GM19240 (cell line): ENCODE results near the gene NUTM2F.
"Not testable (repeated sequence)": the region's sequence is repeated elsewhere in the genome, so short reads cannot be mapped to it uniquely, and the experiment has no call there.

ENCODE experiments used
- DNase-seq: peaks from one replicate; pipeline ENCODE4 v3.0.0; 2011; ENCODE audit warnings: low spot score; ENCODE audit not compliant: insufficient read length

The NUTM2F gene

DNA sequence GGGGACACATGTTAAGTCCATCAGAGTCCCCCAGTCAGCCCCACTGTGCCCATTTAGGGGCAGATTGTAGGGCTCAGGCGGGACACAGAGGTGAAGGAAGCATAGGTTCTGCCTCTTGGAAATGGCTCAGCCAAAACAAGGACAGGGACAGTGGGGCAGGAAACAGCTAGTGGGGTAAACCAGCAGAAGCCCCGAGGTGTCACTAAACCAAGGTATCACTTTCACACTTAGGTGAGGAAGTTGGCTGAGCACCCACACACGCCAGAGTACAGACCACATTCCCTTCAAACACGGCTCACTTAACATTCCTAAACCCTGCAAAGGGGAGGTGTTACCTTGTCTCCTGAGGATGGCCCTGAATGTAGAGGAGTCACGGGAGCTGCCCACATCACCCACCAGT, 12.2 kb downstream of the NUTM2F start:
- not testable (repeated sequence) for DNase-seq

DNA sequence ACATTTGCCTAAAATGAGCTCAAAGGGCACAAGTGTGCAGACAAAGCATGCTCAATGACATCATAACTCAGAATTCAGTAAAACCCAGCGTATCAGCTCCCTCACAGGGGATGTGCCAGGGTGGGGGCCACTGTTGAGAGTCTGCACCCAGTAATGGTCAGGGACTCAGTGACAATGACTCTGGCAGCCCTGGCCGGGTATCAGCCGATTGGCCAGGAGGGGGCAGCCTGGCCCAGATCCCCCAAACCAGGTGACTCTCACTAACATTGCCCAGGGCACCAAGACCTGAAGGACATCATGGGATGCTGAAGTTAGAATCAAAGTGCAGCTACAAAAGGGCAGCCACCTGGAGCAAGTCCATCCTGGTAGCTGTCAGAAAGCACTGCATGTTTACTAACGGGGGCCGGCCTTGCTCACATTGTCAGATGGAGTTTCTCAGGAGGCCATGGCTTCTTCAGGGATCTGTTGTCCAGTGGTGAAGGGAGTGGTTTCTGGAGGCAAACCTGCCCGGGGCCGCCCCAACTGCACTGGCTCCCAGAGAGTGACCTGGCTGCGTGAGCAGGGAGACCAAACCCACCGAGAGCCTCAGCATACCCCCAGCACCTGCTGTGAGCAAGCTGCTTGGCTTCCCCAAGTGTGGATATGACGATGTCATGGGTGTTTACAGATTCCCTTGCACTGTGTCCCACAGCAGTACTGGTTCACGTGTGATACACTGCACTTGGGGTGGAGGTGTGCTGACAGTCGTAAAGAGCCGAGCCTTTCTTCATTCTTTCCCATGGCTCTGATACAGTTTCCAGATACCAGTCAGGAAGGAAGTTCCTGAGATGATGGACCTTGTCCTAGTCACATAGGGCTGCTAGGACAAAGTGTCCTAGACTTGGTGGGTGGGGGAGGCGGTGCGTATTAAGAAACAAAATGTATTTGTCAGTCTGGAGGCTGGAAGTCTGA, 13.1 kb downstream of the NUTM2F start:
- DNase-seq, result not testable (repeated sequence)

DNA sequence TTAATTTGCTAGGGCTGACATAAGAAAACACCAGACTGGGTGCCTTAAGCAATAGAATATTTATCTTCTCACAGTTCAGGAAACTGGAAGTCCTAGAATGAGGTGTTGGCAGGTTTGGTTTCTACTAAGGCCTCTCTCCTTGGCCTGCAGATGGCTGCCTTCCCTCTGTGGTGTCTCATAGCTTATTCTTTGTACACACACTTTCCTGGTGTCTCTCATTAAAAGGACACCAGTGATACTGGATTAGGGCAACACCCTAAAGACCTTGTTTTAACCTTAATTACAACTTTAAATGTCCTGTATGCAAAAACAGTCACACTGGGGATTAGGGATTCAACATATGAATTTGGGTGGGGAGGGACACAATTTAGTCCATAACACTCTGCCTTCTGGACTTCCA, 25.1 kb downstream of the NUTM2F start:
- no peak for DNase-seq

DNA sequence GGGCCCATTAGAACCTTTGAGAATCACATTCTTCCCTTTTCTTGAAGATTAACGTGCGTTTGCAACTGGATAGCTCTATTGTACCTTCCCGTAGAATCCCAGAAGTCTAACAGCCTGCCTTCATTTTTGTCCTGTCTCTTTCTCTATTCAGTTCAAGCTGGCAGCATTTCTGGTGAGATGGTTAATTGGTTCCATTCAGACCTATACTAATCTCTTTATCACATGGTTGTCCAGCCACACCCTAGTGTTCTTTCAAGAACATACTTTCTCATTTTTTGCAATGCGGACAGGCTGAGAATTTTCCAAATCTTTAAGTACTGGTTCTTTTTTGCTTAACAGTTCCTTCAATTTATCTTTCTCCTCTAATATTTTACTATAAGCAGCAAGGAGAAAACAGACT, 26.0 kb downstream of the NUTM2F start:
- DNase-seq, result no peak

DNA sequence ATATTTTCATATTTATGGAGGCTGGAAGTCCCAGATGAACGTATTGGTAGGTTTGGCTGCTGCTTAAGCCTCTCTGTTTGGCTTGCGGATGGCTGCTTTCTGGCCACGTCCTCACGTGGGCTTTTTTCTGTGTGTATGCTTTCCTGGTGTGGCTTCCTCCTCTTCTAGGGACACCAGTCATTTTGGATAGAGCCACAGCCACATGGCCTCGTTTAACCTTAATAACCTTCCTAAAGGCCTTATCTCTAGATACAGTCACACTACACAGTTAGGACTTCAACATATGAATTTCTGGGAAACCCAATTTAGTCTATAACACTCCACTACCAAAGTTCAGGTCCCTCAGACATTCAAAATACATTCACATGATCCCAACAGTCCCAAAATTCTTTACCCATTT, 26.9 kb downstream of the NUTM2F start:
- DNase-seq, result no peak

DNA sequence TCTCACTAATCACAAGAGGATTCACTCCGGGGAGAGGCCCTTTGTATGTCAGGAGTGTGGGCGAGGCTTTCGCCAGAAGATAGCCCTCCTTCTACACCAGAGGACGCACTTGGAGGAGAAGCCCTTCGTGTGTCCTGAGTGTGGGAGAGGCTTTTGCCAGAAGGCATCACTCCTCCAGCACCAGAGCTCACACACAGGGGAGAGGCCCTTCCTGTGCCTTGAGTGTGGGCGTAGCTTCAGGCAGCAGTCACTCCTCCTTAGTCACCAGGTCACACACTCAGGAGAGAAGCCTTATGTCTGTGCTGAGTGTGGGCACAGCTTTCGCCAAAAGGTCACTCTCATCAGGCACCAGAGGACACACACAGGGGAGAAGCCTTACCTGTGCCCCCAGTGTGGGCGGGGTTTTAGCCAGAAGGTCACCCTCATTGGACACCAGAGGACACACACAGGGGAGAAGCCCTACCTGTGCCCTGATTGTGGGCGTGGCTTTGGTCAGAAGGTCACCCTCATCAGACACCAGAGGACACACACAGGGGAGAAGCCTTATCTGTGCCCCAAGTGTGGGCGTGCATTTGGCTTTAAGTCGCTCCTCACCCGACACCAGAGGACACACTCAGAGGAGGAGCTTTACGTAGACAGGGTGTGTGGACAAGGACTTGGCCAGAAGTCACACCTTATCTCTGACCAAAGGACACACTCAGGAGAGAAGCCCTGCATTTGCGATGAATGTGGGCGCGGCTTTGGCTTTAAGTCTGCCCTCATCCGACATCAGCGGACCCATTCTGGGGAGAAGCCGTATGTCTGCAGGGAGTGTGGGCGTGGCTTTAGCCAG, 27.8 kb downstream of the NUTM2F start:
- DNase-seq, result no peak

DNA sequence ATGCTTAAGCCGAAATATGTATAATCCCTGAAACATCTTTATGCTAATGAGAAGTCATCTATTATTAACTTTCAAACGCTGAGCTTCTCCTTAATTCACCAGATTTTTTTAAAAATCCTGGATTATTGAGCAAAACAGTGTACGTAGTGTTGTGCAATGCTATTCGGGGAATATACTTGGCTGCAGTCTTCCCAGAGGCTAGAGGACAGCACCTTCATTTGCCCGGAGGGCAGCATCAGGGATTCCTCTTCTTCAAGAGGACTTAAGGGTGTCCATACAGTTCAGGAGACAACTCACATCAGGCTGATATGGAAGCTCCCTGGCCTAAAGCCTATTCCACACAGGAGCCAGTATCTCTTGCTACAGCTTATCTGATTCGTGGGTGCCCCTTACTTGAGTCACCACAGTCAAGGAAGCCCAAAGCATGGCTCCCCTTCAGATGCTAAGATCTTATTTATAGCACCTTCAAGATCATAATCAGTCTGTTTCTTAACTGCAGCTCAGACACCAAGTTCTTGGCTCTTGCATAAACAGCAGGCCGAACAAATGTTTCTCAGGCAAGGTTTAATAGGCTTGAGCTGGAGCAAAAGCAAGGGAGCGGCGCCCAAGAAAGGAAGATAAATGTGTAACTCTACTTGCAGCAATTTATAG, 29.4 kb downstream of the NUTM2F start:
- DNase-seq, result no peak

DNA sequence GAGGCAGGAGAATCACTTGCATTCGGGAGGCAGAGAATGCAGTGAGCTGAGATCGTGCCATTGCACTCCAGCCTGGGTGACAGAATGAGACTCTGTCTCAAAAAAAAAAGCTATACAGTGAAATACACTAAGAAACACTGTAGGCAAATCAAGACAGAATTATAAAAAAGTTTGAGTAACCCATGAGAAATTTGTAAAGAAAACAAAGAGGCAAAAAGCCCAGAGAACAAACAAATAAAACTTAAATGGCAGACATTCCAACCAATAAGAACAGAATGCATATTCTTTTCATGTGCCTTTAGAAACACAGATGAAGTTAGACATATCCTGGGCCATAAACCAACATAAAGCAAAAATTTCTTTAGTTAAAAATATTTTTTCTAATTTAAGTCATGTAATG, 38.8 kb downstream of the NUTM2F start:
- DNase-seq, result no peak

DNA sequence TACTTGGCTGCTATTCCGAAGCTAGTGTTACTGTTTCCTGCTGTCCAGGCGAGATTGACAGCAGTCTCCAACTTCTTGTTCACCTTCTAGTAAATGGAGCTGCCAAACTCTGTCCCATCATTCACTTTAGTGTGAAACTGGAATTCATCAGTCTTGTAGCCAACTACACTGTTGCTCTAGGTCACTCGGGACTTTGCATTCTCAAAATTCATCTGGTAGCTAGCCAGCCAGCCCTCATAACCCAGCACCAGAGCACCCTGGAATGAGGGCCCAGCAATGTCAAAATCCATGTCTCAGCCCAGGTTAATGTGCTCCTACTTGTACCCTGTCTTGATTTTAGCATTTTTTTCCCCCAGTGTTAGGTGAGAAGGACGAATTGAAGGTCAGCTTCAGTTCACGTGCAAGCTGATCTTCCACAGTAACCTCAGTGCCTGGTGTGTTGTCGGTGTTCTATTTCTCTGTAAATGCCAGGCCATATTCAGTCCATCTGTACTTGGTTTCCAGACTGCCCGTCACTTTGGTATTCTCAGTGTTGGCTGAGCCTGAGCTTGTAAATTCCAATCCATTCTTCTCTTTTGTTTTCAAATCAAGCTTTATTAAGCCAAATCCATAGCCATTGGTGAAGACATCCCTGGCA, 40.4 kb downstream of the NUTM2F start:
- DNase-seq, result no peak

DNA sequence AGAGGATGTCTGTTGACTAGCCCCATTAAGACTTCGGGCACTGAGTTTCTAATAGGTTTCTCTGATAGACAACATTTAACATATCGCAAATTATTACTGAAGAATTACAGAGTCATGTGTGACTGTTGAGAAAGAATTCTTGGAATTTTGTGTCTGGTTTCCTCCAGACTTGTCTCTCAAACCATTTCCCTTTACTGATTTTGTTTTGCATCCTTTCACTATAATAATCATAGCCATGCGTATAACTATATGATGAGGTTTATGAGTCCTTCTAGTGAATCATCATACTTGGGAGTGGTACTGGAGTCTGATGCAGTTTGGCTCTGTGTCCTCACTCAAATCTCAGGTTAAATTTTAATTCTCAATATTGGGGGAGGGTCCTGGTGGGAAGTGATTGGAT, 42.3 kb downstream of the NUTM2F start:
- no peak for DNase-seq

DNA sequence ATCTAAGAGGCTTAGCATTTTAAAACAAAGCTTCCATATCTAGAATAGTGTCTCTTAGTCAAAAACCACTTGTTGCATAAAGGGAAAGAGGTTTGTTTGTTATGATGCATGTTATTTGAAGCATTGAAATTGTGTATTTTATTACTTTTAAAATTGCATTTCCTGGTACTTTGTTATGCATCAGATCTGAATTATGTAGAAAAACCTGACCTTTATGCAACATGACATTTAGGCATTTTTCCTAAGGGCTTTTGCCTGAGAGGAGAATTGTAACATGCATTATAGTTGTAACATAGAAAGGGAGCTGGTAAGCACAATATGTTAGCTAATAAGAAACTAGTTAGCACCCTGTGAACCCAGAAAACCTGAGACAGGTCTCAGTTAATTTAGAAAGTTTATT, 47.3 kb downstream of the NUTM2F start:
- no peak for DNase-seq

DNA sequence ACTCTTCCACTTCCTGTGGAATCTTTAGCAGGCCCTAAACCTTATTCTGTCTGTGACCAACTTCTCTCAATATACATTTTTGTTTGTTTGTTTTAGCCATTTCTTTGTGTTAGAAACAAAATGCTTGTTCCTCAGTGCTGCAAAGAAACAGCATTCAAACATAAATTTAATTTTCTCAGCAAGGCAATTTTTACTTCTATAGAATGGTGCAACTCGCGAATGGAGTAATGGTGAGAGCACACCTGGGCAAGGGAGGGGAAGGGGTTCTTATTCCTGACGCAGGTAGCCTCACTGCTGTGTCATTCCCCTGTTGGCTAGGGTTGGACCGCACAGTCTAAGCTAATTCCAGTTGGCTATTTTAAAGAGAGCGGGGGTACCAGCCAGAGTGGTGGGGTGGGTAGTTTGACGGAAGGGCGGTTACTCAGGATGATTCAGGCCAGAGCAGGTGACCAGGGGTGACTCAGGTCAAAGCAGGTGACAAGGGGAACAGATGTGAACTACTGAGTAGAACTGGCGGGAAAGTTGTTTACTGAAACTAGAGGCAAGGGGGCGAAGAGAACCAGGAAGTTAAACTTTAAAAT, 47.9 kb downstream of the NUTM2F start:
- no peak for DNase-seq

DNA sequence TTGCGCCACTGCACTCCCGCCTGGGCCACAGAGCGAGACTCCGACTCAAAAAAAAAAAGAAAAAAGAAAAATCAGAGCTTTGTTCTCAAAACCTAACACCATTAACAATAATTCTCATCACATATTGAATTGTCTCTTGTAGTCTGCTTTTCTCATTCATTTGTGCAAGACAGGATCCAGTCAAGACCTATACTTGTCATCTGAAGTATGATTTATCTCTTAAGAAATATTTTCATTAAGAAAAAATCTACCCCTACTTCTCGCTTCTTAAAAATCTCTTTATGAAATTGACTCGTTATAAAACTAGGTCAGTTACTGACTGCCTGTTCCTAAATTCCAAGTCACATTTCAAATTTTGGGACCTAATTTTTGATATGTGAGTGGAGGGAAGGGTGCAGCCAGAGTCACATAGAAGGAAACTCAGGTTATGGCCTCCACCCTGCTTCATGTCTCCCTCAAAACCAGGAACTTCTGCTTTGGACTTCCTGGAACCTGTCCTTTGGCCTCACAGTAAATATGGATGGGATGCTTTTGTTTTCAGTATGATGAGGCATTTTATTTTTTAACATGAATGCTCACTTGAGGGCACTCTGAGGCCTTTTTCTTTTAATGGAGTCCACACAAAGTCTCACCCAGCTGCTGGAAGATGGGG, 50.4 kb downstream of the NUTM2F start:
- DNase-seq, result no peak

DNA sequence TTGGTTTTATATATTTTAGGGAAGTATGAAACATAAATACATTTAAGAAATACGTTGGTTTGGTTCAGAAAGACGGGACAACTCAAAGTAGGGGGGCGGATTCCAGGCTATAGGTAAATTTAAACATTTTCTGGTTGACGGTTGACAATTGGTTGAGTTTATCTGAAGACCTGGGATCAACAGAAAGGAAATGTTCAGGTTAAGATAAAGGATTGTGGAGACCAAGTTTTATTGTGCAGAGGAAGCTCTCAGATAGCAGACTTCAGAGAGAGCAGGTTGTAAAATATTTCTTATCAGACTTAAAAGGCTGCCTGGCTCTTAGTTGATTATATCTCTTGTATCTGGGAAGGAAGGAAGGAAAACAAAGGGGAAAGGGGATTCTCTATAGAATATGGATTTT, 51.4 kb downstream of the NUTM2F start:
- DNase-seq, result not testable (repeated sequence)

DNA sequence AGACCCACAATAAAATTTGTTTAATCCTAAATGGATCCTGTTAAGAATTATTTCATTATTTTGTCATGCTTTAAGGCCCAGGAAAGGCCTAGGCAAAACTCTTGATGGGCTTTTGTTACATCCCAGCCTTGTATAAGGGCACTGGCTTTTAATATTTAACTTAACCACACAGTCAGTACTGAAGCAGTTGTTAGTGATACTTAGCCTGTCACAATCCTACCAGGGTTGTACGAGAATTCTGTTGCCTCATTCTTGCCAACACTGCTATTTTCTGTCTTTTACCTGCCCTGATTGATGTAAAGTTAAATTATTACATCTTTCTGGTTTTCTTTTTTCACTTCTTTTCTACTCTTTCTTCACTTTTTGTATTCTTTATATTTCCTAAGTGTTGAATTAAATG, 58.4 kb downstream of the NUTM2F start:
- no peak for DNase-seq

DNA sequence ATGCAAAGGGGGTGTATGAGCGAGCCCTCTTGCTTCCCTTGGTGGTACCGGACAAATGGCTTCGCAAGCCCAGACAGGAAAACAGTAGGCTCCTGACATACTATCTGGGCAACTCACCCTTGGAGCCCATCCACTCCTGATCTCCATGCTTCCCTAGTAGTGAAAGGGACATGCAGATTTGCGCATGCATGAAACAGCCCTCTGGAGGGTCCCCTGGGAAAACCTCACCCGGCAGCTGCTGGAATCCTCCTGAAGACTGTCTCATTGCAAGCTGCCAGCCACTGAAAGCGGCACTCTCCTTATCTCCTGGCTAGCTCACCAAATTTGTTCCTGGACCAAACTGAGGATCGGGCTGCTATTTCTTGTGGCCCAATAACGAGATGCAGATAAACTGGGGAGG, 59.2 kb downstream of the NUTM2F start:
- DNase-seq, result no peak
